Amygdala (tissue), 56 donors: ENCODE measurements around the gene SETD9.

ENCODE experiments used
- DNase-seq, 56 donors: peaks; one replicate each; lab custom pipeline; 2025; lab: John Stamatoyannopoulos, UW

The SETD9 gene, protein sequence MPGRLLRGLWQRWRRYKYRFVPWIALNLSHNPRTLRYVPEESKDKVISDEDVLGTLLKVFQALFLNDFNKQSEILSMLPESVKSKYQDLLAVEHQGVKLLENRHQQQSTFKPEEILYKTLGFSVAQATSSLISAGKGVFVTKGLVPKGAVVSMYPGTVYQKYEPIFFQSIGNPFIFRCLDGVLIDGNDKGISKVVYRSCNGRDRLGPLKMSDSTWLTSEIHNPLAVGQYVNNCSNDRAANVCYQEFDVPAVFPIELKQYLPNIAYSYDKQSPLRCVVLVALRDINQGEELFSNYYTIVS

DNA sequence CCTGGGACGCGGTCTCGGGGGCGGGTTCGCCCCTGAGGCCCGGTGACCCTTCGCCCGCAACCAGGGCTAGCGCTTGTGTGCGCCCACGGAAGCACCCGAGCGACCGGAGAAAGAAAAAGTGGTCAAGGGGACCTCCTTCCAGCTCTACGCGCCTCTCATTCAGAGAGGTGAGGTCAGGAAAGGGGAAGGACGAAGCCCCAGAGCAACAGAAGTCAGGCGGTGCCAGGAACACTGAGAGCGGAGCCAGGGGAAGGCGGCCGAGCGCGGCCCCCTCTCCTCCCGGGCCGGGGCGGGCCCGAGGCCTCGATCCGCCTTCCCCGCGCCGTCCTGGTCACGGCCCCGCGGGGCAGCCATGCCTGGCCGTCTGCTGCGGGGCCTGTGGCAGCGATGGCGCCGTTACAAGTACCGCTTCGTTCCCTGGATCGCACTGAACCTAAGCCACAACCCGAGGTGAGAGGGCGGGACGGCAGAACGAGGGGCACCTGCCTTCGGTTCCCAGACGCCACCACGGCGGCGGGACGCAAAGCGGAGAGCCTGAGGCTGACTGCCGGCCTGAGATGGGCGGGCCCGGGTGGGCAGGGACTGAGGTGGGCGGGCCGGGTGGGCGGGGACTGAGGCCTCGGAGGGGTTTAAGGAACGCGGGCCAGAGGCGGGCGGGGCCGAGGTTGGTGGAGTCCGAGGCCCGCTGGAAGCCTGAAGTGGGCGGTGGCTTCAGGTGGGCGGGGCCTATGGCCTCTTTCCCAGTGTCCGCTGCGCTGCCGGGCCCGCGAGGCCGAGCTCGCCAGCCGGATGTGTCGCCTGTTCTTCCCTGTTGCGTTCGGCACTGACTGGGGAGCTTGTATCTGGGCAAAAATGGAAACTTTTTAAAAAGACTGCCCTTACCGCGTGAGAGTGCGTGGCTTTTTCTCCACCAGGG is at the start of gene SETD9:
TSS of gene SETD9 (plus strand) at position 303 of the 916 bp plus-strand sequence. CDS start at position 353, 50 bp downstream.
- DNase-seq = peak; percentile 64 to 99 (median 94)

DNA sequence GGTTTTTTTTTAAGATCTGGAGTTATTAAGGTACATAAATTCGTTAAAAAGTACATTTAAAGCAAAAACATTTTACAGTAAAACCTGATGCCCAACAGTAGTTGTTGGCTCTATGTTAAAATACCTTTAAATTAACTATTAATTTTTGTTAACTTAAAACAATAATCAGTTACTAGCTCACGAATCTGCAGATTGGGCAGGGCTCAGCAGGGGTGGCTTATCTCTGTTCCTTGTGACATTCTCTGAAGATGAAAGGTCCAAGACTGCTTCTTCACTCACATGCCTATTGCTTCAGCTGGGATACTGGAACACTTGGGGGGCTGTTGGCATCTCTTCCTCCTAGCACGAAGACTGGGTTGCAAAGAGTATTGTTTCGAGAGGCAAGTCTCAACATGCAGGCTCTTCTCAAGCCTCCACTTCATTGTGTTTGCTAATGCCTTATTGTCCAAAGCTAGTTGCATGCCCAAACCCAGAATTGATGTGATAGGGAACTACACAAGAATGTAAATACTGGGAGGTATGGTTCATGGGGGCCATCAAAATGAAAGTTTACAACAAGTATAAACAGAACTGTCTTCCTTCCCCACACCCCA is 47.4 kb upstream of the SETD9 start:
- no peak for DNase-seq

DNA sequence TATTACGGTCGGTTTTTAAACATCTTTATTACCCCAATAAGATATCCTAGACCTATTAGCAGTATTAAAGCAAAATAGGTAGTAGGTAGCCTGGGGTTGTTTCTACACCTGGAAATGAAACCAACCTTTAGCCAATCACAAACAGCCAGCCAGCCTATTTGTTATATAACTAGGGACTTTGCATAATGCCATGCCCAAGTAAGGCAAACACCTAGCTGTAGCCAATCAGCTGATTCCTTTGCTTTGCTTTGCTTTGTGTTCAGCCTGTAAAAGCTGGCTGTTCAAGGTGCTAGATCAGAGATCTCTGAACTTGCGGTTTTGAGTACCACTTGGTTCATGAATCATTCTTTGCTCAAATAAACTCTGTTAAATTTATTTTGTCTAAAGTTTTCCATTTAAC is 46.5 kb upstream of the SETD9 start:
- DNase-seq = no peak

DNA sequence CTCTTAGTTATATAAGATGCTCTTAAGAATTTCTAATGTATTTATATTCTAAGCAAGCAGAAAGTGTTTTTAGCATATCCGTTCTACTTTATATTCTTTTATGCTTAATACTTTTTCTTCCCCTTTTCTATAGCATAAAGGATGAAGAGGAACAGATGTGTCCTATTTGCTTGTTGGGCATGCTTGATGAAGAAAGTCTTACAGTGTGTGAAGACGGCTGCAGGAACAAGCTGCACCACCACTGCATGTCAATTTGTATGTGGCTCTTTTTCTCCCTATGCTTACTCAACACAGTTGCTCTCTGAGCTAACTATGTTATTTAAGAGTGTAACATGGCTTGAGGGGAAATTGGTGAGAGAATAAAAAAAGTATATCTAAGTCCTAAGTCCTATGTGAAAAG is 37.6 kb upstream of the SETD9 start:
- no peak for DNase-seq

DNA sequence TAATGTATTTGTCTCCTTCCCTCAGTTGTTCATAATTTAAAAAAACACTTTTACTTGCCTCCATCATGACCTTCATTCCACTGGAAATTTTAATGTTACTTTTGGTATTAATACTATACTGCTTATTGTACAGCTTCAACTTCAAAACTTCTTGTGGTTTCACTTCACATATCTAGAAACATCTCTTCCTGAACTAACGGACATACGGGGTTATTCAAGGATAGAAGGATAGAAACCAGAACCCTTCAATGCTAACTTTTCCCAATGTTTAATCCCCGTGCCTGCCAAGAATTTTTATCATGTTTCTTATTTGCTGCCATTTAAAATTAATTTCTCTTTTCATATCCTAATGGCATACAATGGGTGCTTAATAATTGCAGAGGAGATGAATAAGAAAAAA is 36.3 kb upstream of the SETD9 start:
- no peak for DNase-seq

DNA sequence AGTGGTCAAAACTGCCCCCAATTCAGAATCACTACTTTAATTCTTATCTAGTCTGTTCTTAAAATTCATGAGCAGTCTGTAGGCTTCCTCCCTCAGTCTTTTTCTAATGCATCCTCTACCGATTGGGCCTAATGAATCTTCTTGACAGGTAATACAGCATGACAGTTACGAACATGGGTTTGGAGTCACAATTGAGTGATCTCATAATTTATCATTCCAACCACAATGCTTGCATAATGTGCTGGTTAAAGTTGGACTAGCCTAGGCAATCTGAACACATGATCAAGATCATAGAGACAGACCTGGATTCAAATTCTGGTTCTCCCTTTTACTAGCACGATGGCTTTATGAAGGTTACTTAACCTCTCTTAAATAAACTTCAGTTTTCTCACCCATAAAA is 33.1 kb upstream of the SETD9 start:
- no peak for DNase-seq

DNA sequence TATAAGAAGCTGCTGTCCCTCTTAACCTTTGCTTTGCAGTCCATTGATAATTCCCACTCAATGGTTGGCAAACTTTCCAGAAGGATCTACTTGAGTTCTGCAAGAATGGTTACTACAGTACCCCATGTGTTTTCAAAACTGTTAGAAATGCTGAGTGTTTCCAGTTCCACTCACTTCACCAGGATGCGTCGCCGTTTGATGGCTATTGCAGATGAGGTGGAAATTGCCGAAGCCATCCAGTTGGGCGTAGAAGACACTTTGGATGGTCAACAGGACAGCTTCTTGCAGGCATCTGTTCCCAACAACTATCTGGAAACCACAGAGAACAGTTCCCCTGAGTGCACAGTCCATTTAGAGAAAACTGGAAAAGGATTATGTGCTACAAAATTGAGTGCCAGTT is 27.8 kb upstream of the SETD9 start:
- DNase-seq = no peak

DNA sequence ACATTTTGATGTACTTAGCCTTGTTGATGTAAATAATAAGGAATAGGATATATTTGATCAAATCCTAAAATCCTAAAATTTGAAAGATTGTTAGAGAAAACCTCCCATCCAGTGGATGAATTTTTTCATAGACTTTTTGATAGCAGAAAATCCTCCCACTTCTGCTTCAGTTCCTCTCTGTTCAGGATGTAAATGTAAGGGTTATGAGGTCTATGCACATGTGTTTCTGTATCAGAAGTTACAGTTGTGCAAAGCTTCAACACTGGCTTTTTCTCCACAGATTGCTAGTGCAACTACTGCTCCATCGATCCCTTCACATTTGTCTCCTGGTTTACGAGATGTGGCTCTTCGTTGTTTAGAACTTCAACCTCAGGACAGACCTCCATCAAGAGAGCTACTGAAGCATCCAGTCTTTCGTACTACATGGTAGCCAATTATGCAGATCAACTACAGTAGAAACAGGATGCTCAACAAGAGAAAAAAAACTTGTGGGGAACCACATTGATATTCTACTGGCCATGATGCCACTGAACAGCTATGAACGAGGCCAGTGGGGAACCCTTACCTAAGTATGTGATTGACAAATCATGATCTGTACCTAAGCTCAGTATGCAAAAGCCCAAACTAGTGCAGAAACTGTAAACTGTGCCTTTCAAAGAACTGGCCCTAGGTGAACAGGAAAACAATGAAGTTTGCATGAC is 16.0 kb upstream of the SETD9 start:
- no peak for DNase-seq

DNA sequence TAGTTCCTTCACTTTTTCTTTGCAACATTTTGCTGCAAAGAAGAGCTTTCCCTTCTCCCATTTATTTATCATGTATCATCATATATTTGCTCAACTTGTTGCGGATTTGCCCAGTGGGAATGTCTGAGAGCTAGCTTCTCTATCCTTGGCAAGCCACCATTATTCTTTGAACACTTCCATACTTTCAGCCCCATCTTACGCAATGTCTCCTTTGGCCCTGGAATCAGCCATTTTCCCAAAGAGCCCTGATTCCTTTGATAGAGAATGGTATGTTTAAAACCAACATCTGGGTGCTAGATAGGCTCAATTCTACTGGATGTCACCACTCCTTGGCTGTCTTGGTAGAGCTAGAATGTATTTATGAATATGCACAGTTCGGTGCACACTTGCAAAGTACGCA is 12.6 kb upstream of the SETD9 start:
- no peak for DNase-seq

DNA sequence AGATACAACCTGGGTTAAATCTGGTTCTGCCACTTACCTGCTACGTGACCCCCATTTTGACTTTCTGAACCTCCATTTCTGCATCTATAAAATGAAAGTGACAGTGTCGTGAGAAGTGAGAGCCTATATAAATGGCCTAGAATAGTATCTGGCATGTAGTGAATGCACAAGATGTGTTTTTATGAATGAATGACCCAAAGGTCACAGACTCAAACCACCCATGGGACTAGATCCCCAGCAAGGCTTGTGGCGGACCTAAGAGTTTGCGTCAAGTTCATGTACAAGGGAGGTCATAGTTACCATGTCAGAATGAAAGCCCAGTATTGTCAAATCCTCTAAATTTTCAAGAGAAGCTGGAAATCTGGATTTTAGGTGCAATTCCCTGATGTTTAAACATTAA is 11.2 kb upstream of the SETD9 start:
- no peak for DNase-seq

DNA sequence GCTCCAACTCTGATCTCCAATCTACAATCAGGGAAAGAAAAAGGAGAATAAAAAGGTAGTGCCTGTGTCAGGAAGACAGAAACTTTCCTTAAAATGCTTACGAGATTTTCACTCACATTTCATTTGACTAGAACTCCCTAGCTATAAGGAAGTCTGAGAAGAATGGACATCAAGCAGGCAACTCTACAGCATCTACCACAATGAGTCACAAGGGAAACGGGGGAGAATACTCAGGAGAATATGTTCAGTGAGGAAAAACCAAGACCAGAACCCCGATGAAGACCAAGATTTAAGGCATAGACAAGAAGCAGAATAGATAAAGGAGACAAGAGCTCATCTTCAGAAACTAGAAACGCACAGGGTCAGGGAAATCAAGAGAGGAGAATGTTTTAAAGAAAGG is 9.0 kb upstream of the SETD9 start:
- no peak for DNase-seq

DNA sequence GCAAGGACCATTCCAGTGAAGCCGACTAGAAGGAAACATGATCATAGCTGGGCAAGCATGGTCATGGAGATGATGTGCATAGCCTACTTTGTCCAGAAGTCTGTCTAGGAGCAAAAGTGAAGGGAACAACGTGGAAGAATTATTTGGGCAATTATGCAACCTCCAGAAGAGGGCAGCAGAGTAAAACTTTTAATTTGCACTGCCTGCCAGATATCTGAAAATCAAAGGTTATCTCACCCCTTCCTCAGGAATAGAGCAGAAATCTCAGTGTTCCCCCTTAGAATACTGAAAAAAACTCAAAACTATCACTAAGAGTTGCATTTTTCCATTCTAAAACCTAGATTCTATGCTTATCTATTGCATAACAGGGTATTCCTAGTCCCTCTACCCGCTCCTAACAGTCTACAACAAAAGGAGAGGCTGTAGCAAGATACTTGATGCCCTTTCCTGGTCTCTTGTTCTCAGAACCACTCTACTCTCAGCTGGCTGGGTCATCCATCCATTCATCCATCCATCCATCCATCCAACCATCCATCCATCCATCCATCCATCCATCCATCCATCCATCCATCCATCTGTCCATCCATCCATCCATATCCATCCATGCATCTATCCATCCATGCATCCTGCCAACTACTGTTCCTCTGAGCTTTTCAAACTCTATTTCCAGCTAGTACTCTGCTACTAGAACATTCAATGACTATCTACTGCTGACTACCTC is 8.4 kb upstream of the SETD9 start:
- peak in 8 of 56 donors; percentile 2 to 65 (median 18) for DNase-seq

DNA sequence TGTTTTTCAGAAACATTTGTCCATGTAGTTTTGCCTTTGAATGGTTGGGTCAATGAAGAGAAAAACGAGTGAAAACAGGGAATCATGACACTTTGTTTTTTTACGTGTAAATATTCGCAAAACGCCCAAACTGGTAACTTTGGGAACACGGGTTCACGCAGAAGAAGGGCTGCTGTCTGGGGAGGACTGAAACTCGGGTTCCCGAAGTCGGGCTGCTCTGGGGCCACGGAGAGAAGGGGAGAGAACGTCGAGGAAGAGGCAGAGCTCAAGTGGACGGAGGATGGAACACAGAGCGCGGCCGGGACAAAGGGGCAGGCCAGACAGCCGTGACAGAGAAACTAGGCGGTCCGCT is 478 bp upstream of the SETD9 start:
- DNase-seq = peak in 14 of 56 donors; percentile 48 to 83 (median 65)

DNA sequence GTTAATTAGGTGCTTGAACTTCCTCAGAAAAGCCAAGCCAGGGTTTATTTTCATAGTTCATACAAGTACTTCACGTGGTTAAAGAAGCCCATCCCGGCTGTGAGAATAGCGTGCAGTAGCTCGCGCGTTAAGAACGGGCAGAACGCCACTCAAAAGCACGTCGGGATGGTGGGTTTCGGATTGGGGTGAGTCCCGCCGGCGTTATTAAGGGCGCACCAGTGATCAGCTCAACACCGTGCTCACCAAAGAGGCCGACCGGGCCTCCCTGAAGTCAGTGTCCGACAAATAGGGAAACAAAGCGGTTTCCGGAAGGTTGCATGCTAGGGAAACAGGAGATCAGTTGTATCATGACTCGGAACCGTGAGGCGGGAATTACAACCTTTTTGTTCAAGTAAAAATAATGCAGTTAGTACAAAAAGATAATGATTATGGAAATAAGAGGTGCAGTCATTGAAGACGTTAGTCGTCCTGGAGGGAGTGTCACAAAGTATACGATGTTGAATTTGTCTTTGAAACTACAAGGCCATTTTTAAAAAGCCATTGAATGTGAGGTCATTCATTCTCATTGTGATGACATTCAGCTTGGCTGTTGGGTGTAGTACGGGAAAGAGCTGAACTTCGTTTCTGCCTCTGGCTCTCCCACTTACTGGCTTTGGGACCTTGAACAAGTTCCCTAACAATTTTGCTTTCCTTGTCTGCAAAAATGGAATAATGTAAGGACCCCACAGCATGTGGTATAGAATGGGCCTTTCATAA is 992 bp downstream of the SETD9 start:
- peak in 21 of 56 donors; percentile 10 to 67 (median 46) for DNase-seq

DNA sequence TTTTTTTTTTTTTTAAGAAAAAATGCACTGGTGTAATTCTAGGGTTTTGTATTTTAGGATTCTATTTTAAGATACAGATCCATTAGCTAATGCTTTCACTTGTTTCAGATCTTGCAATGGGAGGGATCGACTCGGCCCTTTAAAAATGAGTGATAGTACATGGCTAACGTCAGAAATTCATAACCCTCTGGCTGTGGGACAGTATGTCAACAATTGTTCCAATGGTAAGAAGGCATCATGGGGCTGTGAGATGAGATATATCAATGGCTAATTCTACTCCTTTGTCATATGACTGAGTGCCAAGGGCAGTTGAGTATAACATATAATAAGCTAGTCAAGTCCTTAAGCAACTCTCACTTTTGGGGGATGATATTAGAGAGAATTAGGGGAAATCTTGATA is 4.4 kb downstream of the SETD9 start:
- DNase-seq = no peak

DNA sequence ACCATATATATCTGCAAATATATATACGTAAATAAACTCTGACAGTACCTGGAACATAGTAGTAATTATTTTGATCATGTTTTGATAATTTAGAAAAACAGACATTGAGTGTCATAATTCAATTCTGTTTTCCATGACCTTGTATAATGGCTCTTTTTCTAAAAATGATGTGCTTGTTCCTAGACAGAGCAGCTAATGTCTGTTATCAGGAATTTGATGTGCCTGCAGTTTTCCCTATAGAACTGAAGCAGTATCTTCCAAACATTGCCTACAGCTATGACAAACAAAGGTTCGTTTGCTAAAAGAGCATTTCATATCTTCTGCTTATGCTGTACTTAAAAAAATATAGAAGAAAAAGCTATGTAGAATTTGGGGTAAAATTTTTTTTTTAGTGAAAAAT is 5.3 kb downstream of the SETD9 start:
- DNase-seq = no peak

DNA sequence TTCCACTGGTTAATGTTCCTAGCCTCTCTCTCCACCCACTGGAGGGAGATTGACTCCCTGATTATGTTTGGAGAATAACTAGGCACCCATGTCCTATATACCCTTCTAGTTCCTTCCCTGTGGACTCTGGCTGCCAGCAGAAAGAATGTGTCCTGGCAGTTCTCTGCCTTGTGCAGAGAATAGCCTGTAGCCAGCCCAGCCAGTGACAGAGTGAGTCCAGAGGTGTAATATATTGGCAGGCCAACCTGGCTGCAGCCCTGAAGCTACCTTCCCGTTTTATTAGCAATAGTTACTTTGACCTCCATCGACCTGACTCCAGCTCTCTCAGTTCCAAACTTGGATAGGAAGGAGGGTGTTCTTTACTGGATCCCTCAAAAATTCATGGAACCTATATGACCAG is 8.1 kb downstream of the SETD9 start:
- DNase-seq = peak in 1 of 56 donors; percentile 2

DNA sequence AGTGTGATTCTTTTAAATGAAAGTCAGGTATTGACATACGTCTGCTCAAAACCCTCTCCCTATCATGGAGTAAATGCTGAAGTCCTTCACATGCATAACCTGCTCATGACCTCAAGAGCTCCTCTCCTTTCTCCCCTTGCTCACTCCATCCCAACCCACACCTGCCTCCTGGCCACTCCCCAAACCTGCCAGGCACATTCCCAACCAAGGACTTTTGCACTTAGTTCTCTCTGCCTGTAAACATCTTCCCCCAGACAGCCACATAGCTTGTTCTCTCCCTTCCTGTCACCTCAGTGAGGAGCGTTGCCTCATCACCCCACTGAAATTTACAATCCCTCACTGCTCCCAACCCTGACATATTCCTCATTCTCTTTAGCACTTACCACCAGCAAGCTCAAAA is 8.7 kb downstream of the SETD9 start:
- DNase-seq = no peak

DNA sequence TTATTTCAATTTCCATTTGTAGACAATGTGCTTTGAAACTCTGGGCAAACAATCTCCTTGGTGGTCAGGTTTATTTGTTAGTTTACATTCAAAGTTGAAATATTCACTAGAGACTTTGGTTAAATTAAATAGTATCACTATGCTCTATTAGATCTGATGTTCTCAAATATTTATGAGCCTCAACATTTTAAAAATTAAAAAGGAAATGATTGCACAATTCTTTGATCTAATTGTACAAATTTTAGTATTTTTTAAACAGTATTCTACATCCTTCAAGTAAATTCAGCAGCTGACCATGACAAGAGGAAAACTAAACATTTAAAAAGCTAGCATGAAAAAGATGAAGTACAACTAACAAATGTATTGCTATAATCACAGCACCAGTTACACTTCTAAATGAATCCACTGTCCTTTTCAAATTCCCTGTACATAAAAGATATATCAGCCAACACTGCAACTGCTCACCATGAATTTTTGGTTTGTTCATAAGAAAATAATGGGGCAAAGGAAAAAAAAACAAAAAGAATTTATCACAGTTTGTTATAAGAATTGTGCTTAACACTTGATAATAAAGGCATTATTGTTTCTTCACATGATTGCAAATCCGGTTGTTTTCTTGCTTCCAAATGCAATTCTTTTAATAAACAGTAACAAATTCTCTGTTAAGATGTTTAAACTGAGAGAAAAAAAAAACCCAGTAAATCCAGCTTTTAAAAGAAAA is 10.7 kb downstream of the SETD9 start:
- no peak for DNase-seq
